Right lobe of liver (tissue), 6 donors: ENCODE data around the gene PREX1. TPM values are rescaled to one million over a fixed set of nuclear protein-coding genes. Genes with fewer than 3 reads are reported as not detected.

Source experiments
- ATAC-seq, 4 donors: fragments of 200-7000 bp; cut with Tn5 transposase; one replicate each; pipeline ENCODE4 v1.9.1; 2020; ENCODE audit warnings: mild to moderate bottlenecking in 4 of 4, moderate library complexity in 4 of 4
- DNase-seq, 3 donors: peaks; one replicate each; pipeline ENCODE4 v3.0.0-alpha.2; 2020
- H3K27ac ChIP-seq, 3 donors: fragments of 200-600 bp; one replicate each; pipeline ENCODE4 v1.8.0; 2022
- H3K27me3 ChIP-seq, 2 donors: fragments of 200-600 bp; one replicate each; pipeline ENCODE4 v1.8.0; 2022
- H3K36me3 ChIP-seq, 4 donors: fragments of 200-600 bp; sonication (generic) in 1 of 4; one replicate each; pipeline versions ENCODE4 v1.5.1 to v1.8.0; 2017 to 2022; ENCODE audit warnings: control low read depth in 1 of 4
- H3K4me1 ChIP-seq, 4 donors: fragments of 200-600 bp; sonication (generic) in 1 of 4; one replicate each; pipeline versions ENCODE4 v1.5.1 to v1.8.0; 2017 to 2022; ENCODE audit warnings: control low read depth in 1 of 4
- H3K4me3 ChIP-seq, 3 donors: fragments of 200-600 bp; one replicate each; pipeline ENCODE4 v1.8.0; 2022
- H3K9me3 ChIP-seq, 4 donors: fragments of 200-600 bp; sonication (generic) in 1 of 4; one replicate each; pipeline versions ENCODE4 v1.5.1 to v1.8.0; 2017 to 2022; ENCODE audit warnings: control low read depth in 1 of 4
- POLR2A ChIP-seq: fragments of 450-650 bp; IDR thresholded peaks from one replicate; pipeline ENCODE4 v1.6.1; 2017; ENCODE audit warnings: antibody characterized with exemption, mild to moderate bottlenecking
- WGBS: methylation state at CpG from one replicate; pipeline ENCODE4 v1.1.6; 2018; ENCODE audit warnings: low coverage, low lambda C conversion rate; ENCODE audit not compliant: insufficient coverage; ENCODE audit errors: missing lambda C conversion rate; 5-methylcytosine and 5-hydroxymethylcytosine counted together
- intact Hi-C, 2 donors: fragments of 100-400 bp; cut with DNase I; formaldehyde crosslinking; loops; one replicate each; pipeline versions ENCODE4 v1.11.2 to v1.14.1; 2022
- total RNA-seq, 6 experiments: library from RNA; depleted of rRNA in 2 of 6; stranded (reverse); fragments of >200 nt in 2 of 6; fragmentation: NEBNext Ultra II Directional in 3 of 6; extraction: Animal tissue kit (Norgen Biotek cat#: 25700) in 3 of 6; gene quantifications; one replicate each; pipeline versions ENCODE4 v1.1.0 to v1.2.4, GENCODE V29; 2016 to 2023
- TF ChIP-seq, protein P1 (sequence below), 4 donors: fragments of 200-600 bp in 3 of 4; fragments of 450-650 bp in 1 of 4; IDR thresholded peaks; one replicate each; pipeline versions ENCODE4 v1.5.1 to v1.8.0; 2016 to 2022; ENCODE audit warnings: antibody characterized with exemption in 4 of 4, mild to moderate bottlenecking in 2 of 4
- donor health status: DM: no; HTN: yes; CAD: no.
- donor health status: DM: no; HTN: no; CAD: no.
- donor health status: DM: no; HTN: no; CAD: no.
- donor health status: DM: no; HTN: yes; CAD: no.
- donor health status: DM: no; HTN: yes; CAD: no.

The PREX1 gene
- total RNA-seq, 6 experiments from 2014 or later = 4.4 to 11.1 (median 8.7) TPM

DNA sequence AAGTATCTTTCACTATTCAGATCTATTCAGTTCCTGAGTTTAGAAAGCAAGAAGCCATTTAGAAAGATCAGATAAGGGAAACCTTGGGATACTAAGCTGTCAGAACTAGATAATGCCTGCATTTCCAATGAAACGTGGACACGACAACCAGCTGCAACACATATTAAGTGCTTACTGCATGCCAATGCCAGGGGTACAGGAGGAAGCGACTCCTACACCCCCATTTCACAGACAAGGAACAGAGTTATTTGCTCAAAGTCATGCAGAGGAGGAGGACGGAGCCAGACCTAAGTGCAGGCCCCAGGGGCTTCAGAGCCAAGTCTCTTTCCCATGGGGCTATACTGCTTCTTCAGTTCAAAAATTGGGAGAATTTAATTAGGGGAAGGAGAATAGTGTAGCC, 62.4 kb downstream of the PREX1 start:
- no peaks in the 10 kb centered on the region for H3K4me1 ChIP-seq
- DNase-seq (no peak), ATAC-seq (no peak)
- WGBS = 92% methylated on average over 4 of the region's 4 CpGs
- H3K27ac ChIP-seq = no peak overlapping the region
- intact Hi-C loops = no loop called here
- no peaks in the 10 kb centered on the region for H3K27me3 ChIP-seq
- H3K4me3 ChIP-seq = no peak overlapping the region
- H3K36me3 ChIP-seq = no peaks in the 10 kb centered on the region
- no peak for TF ChIP-seq POLR2A
- TF ChIP-seq, protein P1, sequence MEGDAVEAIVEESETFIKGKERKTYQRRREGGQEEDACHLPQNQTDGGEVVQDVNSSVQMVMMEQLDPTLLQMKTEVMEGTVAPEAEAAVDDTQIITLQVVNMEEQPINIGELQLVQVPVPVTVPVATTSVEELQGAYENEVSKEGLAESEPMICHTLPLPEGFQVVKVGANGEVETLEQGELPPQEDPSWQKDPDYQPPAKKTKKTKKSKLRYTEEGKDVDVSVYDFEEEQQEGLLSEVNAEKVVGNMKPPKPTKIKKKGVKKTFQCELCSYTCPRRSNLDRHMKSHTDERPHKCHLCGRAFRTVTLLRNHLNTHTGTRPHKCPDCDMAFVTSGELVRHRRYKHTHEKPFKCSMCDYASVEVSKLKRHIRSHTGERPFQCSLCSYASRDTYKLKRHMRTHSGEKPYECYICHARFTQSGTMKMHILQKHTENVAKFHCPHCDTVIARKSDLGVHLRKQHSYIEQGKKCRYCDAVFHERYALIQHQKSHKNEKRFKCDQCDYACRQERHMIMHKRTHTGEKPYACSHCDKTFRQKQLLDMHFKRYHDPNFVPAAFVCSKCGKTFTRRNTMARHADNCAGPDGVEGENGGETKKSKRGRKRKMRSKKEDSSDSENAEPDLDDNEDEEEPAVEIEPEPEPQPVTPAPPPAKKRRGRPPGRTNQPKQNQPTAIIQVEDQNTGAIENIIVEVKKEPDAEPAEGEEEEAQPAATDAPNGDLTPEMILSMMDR (IDR thresholded peaks at IDR 0.05) = no peak
- no peaks in the 10 kb centered on the region for H3K9me3 ChIP-seq

DNA sequence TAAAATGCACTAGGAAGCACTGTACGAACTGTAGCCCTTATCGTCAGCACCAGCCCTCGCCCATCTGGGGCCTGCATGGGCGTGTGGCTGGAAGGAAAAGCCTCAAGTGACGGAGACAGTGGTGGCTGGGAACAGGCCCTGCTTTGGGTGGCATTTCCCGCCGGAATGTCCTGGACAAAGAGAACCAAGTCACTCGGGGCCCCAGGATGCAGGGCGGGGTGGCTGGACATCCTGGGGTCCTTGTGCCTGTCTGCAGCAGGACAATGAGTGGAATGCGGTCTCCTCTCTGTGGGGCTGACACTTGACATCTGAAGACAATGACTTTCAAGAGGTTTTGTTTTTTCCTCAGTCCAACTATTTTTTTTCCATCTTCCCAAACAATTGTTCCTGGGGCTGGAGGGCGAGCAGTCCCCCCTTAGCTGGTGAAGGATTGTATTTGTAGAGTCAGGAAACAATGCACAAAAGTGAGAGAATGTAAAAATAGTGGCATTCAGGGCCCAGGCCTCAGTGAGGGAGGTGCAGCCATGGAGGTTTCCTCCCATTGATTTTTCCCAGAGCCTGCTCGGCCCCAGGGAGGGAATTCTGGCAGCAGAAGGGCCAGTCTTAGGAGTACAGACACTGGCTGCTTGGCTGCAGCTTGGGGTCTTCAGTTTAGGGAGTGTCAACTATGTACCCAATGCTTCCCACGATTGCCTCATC, 64.4 kb downstream of the PREX1 start:
- no peak for DNase-seq
- no peaks in the 10 kb centered on the region for H3K4me1 ChIP-seq

GRCh38 chr20:48761874-48762273, 65.9 kb downstream of the PREX1 start:
- Histone ChIP-seq H3K9me3 (no peaks in the 10 kb centered on the region), H3K36me3 (no peaks in the 10 kb centered on the region), H3K4me1 (no peaks in the 10 kb centered on the region), H3K27ac (peak overlapping the region in 2 of 3 donors; percentile 29 to 51), H3K4me3 (no peak overlapping the region), H3K27me3 (no peaks in the 10 kb centered on the region)
- ATAC-seq (no peak), DNase-seq (no peak)
- intact Hi-C loops = no loop called here
- TF ChIP-seq, protein P1 (IDR thresholded peaks at IDR 0.05) = no peak
- TF ChIP-seq POLR2A = no peak
- 75% methylated on average over 3 of the region's 3 CpGs for whole genome bisulfite sequencing

More for the DNA sequence above, 64.4 kb downstream of the PREX1 start:
- intact Hi-C loops = no loop called here
- ATAC-seq = peak in 1 of 4 donors; percentile 43
- Histone ChIP-seq H3K9me3 (no peaks in the 10 kb centered on the region), H3K4me3 (no peak overlapping the region), H3K36me3 (no peaks in the 10 kb centered on the region), H3K27me3 (no peaks in the 10 kb centered on the region), H3K27ac (no peak overlapping the region)
- 78% methylated on average over 11 of the region's 13 CpGs for WGBS
- TF ChIP-seq, protein P1 (IDR thresholded peaks at IDR 0.05) = no peak
- TF ChIP-seq POLR2A = no peak

- Histone ChIP-seq H3K4me3 (no peak overlapping the region), H3K9me3 (no peaks in the 10 kb centered on the region), H3K27me3 (no peaks in the 10 kb centered on the region), H3K36me3 (no peaks in the 10 kb centered on the region), H3K27ac (peak overlapping the region; percentile 13 to 51 (median 49)), H3K4me1 (no peaks in the 10 kb centered on the region)
- no peak for TF ChIP-seq POLR2A
- TF ChIP-seq, protein P1 (IDR thresholded peaks at IDR 0.05) = no peak
- ATAC-seq (peak; percentile 39 to 55 (median 42)), DNase-seq (no peak)
- 54% methylated on average over 9 of the region's 12 CpGs for WGBS
- intact Hi-C loops = no loop called here
These were observed 66.6 kb downstream of the PREX1 start for GRCh38 chr20:48761023-48761785.
